Measurements from ENCODE around the gene SORCS3.

Gene SORCS3

DNA sequence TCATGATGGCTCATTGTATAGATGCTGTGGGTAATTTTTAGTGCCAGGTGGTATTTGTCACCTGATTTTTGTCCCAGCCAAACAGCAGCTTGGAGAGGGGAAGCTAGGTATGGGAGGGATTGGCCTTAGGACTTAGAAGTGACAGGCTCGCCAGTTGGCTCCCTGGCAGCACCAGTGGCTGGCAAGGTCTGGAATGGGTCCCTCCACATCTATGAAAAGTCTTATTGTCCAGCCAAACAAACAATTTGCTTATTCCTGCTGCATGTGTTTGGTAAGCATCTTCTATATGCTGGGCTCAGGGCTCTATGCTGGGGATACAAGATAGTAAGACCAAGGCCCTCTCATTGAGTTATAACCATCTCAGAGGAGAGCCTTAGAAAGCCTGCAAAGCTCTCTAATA, 42.5 kb downstream of the SORCS3 start:
- Histone ChIP-seq H3K9me2 (replicated peaks; ENCODE audit: insufficient read depth, low read length) (no peaks in the 10 kb centered on the region), H3K9me3 (replicated peaks; ENCODE audit: insufficient read depth, low read length) (no peaks in the 10 kb centered on the region), H3K27ac (ENCODE audit: low read length) (no peak overlapping the region), H3K79me2 (ENCODE audit: low read length) (no peaks in the 10 kb centered on the region), H3K9ac (ENCODE audit: low read length) (no peak overlapping the region), H3K27me3 (replicated peaks; ENCODE audit: insufficient read depth, low read length) (no peaks in the 10 kb centered on the region), H3F3A (ENCODE audit: insufficient read depth, low read length) (no peaks in the 10 kb centered on the region), H3K4me2 (ENCODE audit: low read depth, low read length) (no peak overlapping the region), H3K4me1 (ENCODE audit: low read length) (no peaks in the 10 kb centered on the region), H3K36me3 (replicated peaks; ENCODE audit: insufficient read depth, low read length) (no peaks in the 10 kb centered on the region), H4K20me1 (ENCODE audit: insufficient read depth, low read length) (no peaks in the 10 kb centered on the region), H2AFZ (ENCODE audit: low read length) (no peak overlapping the region), H3K4me3 (ENCODE audit: low read length) (no peak overlapping the region)
- TF ChIP-seq, protein P1, sequence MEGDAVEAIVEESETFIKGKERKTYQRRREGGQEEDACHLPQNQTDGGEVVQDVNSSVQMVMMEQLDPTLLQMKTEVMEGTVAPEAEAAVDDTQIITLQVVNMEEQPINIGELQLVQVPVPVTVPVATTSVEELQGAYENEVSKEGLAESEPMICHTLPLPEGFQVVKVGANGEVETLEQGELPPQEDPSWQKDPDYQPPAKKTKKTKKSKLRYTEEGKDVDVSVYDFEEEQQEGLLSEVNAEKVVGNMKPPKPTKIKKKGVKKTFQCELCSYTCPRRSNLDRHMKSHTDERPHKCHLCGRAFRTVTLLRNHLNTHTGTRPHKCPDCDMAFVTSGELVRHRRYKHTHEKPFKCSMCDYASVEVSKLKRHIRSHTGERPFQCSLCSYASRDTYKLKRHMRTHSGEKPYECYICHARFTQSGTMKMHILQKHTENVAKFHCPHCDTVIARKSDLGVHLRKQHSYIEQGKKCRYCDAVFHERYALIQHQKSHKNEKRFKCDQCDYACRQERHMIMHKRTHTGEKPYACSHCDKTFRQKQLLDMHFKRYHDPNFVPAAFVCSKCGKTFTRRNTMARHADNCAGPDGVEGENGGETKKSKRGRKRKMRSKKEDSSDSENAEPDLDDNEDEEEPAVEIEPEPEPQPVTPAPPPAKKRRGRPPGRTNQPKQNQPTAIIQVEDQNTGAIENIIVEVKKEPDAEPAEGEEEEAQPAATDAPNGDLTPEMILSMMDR (IDR thresholded peaks at IDR 0.05; ENCODE audit: low read length), result no peak
- TF ChIP-seq EZH2 (optimal IDR thresholded peaks at IDR 0.05; ENCODE audit: low read depth, low read length), result no peak
- TF ChIP-seq EZH2phosphoT487 (IDR thresholded peaks at IDR 0.05; ENCODE audit: low read length), result no peak
- no peak for DNase-seq

DNA sequence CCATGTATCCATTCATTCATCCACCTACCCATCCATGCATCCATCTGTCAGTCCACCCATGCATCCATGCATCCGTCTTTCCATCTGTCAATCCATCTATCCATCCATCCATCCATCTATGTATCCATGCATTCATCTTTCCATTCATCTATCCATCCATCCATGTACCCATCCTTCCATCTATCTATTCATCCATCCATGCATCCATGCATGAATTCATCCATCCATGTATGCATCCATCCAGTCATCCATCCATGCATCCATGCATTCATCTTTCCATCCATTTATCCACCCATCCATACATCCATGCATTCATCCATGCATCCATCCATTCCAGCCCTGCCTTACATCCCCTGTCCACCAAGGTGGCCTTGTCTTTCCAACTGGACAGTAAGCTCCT, 45.7 kb downstream of the SORCS3 start:
- no peaks in the 10 kb centered on the region for H3K9me2 ChIP-seq (replicated peaks; ENCODE audit: insufficient read depth, low read length)
- H3K4me3 ChIP-seq (ENCODE audit: low read length), result no peak overlapping the region
- no peaks in the 10 kb centered on the region for H4K20me1 ChIP-seq (ENCODE audit: insufficient read depth, low read length)
- no peaks in the 10 kb centered on the region for H3K79me2 ChIP-seq (ENCODE audit: low read length)
- no peaks in the 10 kb centered on the region for H3F3A ChIP-seq (ENCODE audit: insufficient read depth, low read length)
- no peak overlapping the region for H2AFZ ChIP-seq (ENCODE audit: low read length)
- DNase-seq, result no peak
- no peaks in the 10 kb centered on the region for H3K36me3 ChIP-seq (replicated peaks; ENCODE audit: insufficient read depth, low read length)
- no peak overlapping the region for H3K9ac ChIP-seq (ENCODE audit: low read length)
- H3K4me1 ChIP-seq (ENCODE audit: low read length), result no peaks in the 10 kb centered on the region
- H3K27me3 ChIP-seq (replicated peaks; ENCODE audit: insufficient read depth, low read length), result no peaks in the 10 kb centered on the region
- no peak overlapping the region for H3K27ac ChIP-seq (ENCODE audit: low read length)
- TF ChIP-seq, protein P1 (IDR thresholded peaks at IDR 0.05; ENCODE audit: low read length), result no peak
- TF ChIP-seq EZH2phosphoT487 (IDR thresholded peaks at IDR 0.05; ENCODE audit: low read length), result no peak
- TF ChIP-seq EZH2 (optimal IDR thresholded peaks at IDR 0.05; ENCODE audit: low read depth, low read length), result no peak
- no peaks in the 10 kb centered on the region for H3K9me3 ChIP-seq (replicated peaks; ENCODE audit: insufficient read depth, low read length)
- H3K4me2 ChIP-seq (ENCODE audit: low read depth, low read length), result no peak overlapping the region

DNA sequence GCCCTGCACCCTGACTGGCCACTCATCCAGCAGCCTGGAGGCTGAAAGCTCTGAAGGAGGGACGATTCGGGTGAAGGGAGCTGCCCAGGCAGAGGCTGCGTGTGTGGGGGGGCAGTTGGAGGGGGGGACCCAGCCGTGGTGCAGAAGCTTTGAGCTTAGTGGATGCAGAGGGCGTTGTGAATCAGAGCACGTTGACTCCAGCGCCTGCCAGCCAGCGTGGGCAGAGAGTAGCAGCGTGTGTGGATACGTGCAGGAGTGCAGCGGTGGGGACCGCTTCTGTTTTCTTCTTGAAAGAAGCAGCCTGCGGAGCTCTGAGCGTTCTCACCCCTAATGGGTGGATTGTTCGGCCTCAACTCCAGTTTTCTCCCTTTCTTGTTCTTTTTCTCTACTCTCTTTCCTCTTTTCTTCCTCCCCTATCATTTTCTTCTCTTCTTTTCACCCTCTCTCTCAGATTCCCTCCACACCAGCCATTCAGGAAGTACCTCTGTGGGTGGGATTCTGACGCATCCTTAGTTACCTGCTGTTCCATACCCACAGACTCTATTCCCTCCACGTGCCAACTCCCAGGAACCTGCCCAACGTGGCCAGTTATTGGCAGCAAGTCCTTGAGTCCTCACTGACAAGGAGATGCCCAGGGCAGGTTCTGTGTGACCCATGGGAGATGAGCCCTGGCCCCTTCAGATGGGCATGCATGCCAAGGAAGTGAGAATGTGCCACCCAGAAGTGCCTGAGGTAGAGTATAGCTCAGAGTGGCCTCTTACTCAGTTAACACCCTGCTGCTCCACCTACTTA, 47.4 kb downstream of the SORCS3 start:
- H3K9ac ChIP-seq (ENCODE audit: low read length), result no peak overlapping the region
- no peak for DNase-seq
- no peaks in the 10 kb centered on the region for H3K9me2 ChIP-seq (replicated peaks; ENCODE audit: insufficient read depth, low read length)
- H3K36me3 ChIP-seq (replicated peaks; ENCODE audit: insufficient read depth, low read length), result no peaks in the 10 kb centered on the region
- no peak overlapping the region for H3K27ac ChIP-seq (ENCODE audit: low read length)
- H3K4me2 ChIP-seq (ENCODE audit: low read depth, low read length), result no peak overlapping the region
- H3K4me1 ChIP-seq (ENCODE audit: low read length), result no peaks in the 10 kb centered on the region
- no peaks in the 10 kb centered on the region for H3F3A ChIP-seq (ENCODE audit: insufficient read depth, low read length)
- TF ChIP-seq EZH2 (optimal IDR thresholded peaks at IDR 0.05; ENCODE audit: low read depth, low read length), result no peak
- TF ChIP-seq, protein P1 (IDR thresholded peaks at IDR 0.05; ENCODE audit: low read length), result no peak
- TF ChIP-seq EZH2phosphoT487 (IDR thresholded peaks at IDR 0.05; ENCODE audit: low read length), result no peak
- no peaks in the 10 kb centered on the region for H4K20me1 ChIP-seq (ENCODE audit: insufficient read depth, low read length)
- H3K79me2 ChIP-seq (ENCODE audit: low read length), result no peaks in the 10 kb centered on the region
- H2AFZ ChIP-seq (ENCODE audit: low read length), result no peak overlapping the region
- no peaks in the 10 kb centered on the region for H3K9me3 ChIP-seq (replicated peaks; ENCODE audit: insufficient read depth, low read length)
- no peak overlapping the region for H3K4me3 ChIP-seq (ENCODE audit: low read length)
- no peaks in the 10 kb centered on the region for H3K27me3 ChIP-seq (replicated peaks; ENCODE audit: insufficient read depth, low read length)

Measured in MM.1S (cell line).